Naive thymus-derived CD4-positive, alpha-beta T cell (primary cell): ENCODE measurements around the gene DGKZ. TPM values are rescaled to one million over a fixed set of nuclear protein-coding genes. Genes with fewer than 3 reads are reported as not detected.
"Not testable (repeated sequence)": the region's sequence is repeated elsewhere in the genome, so short reads cannot be mapped to it uniquely, and the experiment has no call there.

Experiments used
- ATAC-seq: fragments of 150-1000 bp; cut with Tn5 transposase; 2 replicates; pipeline ENCODE4 v1.10.0; 2021; ENCODE audit warnings: mild to moderate bottlenecking, moderate library complexity
- CTCF ChIA-PET: fragments of 350-600 bp; sonication (Branson Sonifier 250); formaldehyde crosslinking; loops from one replicate; lab custom pipeline; 2021; ENCODE audit warnings: antibody characterized with exemption; lab: Charles Lee
- POLR2A ChIA-PET: fragments of 350-600 bp; sonication (Branson Sonifier 250); formaldehyde crosslinking; loops from one replicate; lab custom pipeline; 2021; ENCODE audit warnings: antibody characterized with exemption, inconsistent platforms; lab: Charles Lee
- DNase-seq, 9 donors: peaks; one replicate each; pipeline versions ENCODE4 v3.0.0 to v3.0.0-alpha.2; 2020 to 2022; ENCODE audit warnings: mixed read lengths in 1 of 9
- H3K27ac ChIP-seq: one replicate; pipeline ENCODE4 v1.7.0; 2013; ENCODE audit warnings: mild to moderate bottlenecking, low read depth, low read length, moderate library complexity
- H3K27me3 ChIP-seq, 2 donors: one replicate each; pipeline ENCODE4 v1.7.0; 2013; ENCODE audit warnings: low read length in 2 of 2, mild to moderate bottlenecking in 2 of 2, moderate library complexity in 2 of 2; ENCODE audit not compliant: control insufficient read depth in 2 of 2, insufficient read depth in 2 of 2
- H3K36me3 ChIP-seq, 3 experiments: 1 replicate in 2 of 3; 2 replicates in 1 of 3; pipeline ENCODE4 v1.7.0; 2013; ENCODE audit warnings: low read length in 3 of 3, mild to moderate bottlenecking in 3 of 3, moderate library complexity in 1 of 3; ENCODE audit not compliant: insufficient read depth in 3 of 3, control insufficient read depth in 2 of 3
- H3K4me1 ChIP-seq, 2 donors: one replicate each; pipeline ENCODE4 v1.7.0; 2013; ENCODE audit warnings: low read length in 2 of 2, mild to moderate bottlenecking in 2 of 2, moderate library complexity in 1 of 2; ENCODE audit not compliant: control insufficient read depth in 2 of 2, insufficient read depth in 2 of 2
- H3K4me3 ChIP-seq: 2 replicates; pipeline ENCODE4 v1.7.0; 2013; ENCODE audit warnings: mild to moderate bottlenecking, low read length
- H3K9me3 ChIP-seq, 3 experiments: 1 replicate in 2 of 3; 2 replicates in 1 of 3; pipeline ENCODE4 v1.7.0; 2013; ENCODE audit warnings: low read length in 3 of 3; ENCODE audit not compliant: control insufficient read depth in 2 of 3
- H3K27ac Mint-ChIP-seq, 9 donors: one replicate each; pipeline ENCODE4 v1.8.0; 2020 to 2022; ENCODE audit warnings: mixed read lengths in 9 of 9, mild to moderate bottlenecking in 8 of 9, moderate library complexity in 5 of 9, inconsistent platforms in 2 of 9
- H3K27me3 Mint-ChIP-seq, 5 donors: one replicate each; pipeline ENCODE4 v1.8.0; 2021 to 2022; ENCODE audit warnings: mixed read lengths in 5 of 5, mild to moderate bottlenecking in 1 of 5
- H3K36me3 Mint-ChIP-seq, 5 donors: one replicate each; pipeline ENCODE4 v1.8.0; 2020 to 2022; ENCODE audit warnings: mixed read lengths in 5 of 5, mild to moderate bottlenecking in 3 of 5, inconsistent platforms in 1 of 5
- H3K4me1 Mint-ChIP-seq, 7 donors: one replicate each; pipeline ENCODE4 v1.8.0; 2020 to 2022; ENCODE audit warnings: mixed read lengths in 7 of 7, mild to moderate bottlenecking in 3 of 7, inconsistent platforms in 1 of 7
- H3K4me3 Mint-ChIP-seq, 10 donors: one replicate each; pipeline ENCODE4 v1.8.0; 2020 to 2022; ENCODE audit warnings: mild to moderate bottlenecking in 10 of 10, mixed read lengths in 10 of 10, moderate library complexity in 6 of 10, inconsistent platforms in 2 of 10
- H3K9me3 Mint-ChIP-seq, 11 donors: one replicate each; pipeline ENCODE4 v1.8.0; 2020 to 2022; ENCODE audit warnings: mixed read lengths in 11 of 11, mild to moderate bottlenecking in 4 of 11, inconsistent platforms in 1 of 11, moderate library complexity in 1 of 11
- intact Hi-C, 2 donors: fragments of 100-400 bp; cut with micrococcal nuclease; formaldehyde crosslinking; loops; one replicate each; pipeline ENCODE4 v1.15.1; 2023
- polyA plus RNA-seq, 2 donors: library from polyadenylated mRNA; unstranded; fragments of 300-500 nt; fragmentation: Illumina TruSeq; gene quantifications; one replicate each; pipeline ENCODE4 v1.2.3, GENCODE V29; 2021
- total RNA-seq, 6 experiments: library from RNA in 5 of 6; stranded (reverse) in 5 of 6; gene quantifications; 1 replicate in 5 of 6; 2 replicates in 1 of 6; pipeline ENCODE4 v1.2.3 and lab custom pipeline; 2021 to 2026

The DGKZ gene
- total and polyA plus RNA-seq, 7 experiments from 2014 or later: 41.5 to 291 (median 261) TPM

DNA sequence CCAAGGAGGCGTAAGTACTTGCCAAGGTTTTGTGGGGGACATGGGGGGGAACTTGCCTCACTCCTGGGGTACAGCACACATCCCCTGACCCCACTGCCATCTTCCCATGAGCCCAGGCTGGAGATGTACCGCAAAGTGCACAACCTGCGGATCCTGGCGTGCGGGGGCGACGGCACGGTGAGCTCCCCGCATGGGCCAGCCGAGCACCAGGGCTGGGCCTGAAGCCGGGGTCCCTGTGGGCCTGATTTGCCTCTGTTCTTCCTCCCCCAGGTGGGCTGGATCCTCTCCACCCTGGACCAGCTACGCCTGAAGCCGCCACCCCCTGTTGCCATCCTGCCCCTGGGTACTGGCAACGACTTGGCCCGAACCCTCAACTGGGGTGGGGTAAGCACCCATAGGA, 25.2 kb downstream of the DGKZ start:
- ATAC-seq, H3K27me3 Mint-ChIP-seq, H3K4me3 ChIP-seq, H3K27me3 ChIP-seq, DNase-seq, H3K9me3 Mint-ChIP-seq, intact Hi-C loops, H3K4me1 ChIP-seq, H3K9me3 ChIP-seq, H3K4me3 Mint-ChIP-seq, POLR2A ChIA-PET, H3K27ac ChIP-seq: not testable (repeated sequence)
- Mint-ChIP-seq H3K36me3 (peaks cover 0 to 30% (median 15%) of the 10 kb centered on the region in 5 donors), H3K27ac (peak overlapping the region in 2 of 9 donors; percentile 68 to 69), H3K4me1 (peaks cover 0 to 12% (median 8%) of the 10 kb centered on the region in 7 donors)
- peaks cover 21 to 97% (median 46%) of the 10 kb centered on the region in 3 experiments for H3K36me3 ChIP-seq
- CTCF ChIA-PET: interaction anchor here (1.5 kb wide), 1 partner anchor 20 kb away, joined by 4 read pairs; no protein-coding TSS in a partner anchor

- Histone ChIP-seq H3K36me3 (peaks cover 13 to 96% (median 42%) of the 10 kb centered on the region in 3 experiments), H3K27me3 (no peaks in the 10 kb centered on the region), H3K9me3 (no peaks in the 10 kb centered on the region), H3K4me3 (no peak overlapping the region), H3K4me1 (no peaks in the 10 kb centered on the region), H3K27ac (peak overlapping the region; percentile 17)
- H3K9me3 Mint-ChIP-seq: peaks cover 0 to 4% (median 0%) of the 10 kb centered on the region in 11 donors
- ChIA-PET POLR2A (interaction anchor here (0.6 kb wide), 2 partner anchors 32 to 140 kb away, joined by 3 read pairs; no protein-coding TSS in a partner anchor), CTCF (no interaction called here)
- H3K4me1 Mint-ChIP-seq: peaks cover 0 to 7% (median 4%) of the 10 kb centered on the region in 7 donors
- H3K36me3 Mint-ChIP-seq: peaks cover 0 to 30% (median 16%) of the 10 kb centered on the region in 5 donors
- peak overlapping the region in 4 of 9 donors; percentile 22 to 75 (median 57) for H3K27ac Mint-ChIP-seq
- H3K4me3 Mint-ChIP-seq: no peak overlapping the region
- ATAC-seq: no peak
- intact Hi-C loops: no loop called here
- no peaks in the 10 kb centered on the region for H3K27me3 Mint-ChIP-seq
- DNase-seq: no peak
Measured at GRCh38 chr11:46373787-46374740, 26.8 kb downstream of the DGKZ start.

GRCh38 chr11:46374815-46375214, 27.6 kb downstream of the DGKZ start:
- Mint-ChIP-seq H3K27me3 (no peaks in the 10 kb centered on the region), H3K36me3 (peaks cover 0 to 25% (median 13%) of the 10 kb centered on the region in 5 donors), H3K9me3 (peaks cover 0 to 4% (median 0%) of the 10 kb centered on the region in 11 donors), H3K4me1 (peaks cover 0 to 6% (median 4%) of the 10 kb centered on the region in 7 donors), H3K4me3 (no peak overlapping the region), H3K27ac (peak overlapping the region in 2 of 9 donors; percentile 32 to 59)
- intact Hi-C loops: no loop called here
- no peaks in the 10 kb centered on the region for H3K9me3 ChIP-seq
- no peak overlapping the region for H3K27ac ChIP-seq
- ATAC-seq (no peak), DNase-seq (no peak)
- no peak overlapping the region for H3K4me3 ChIP-seq
- ChIA-PET POLR2A (no interaction called here), CTCF (no interaction called here)
- no peaks in the 10 kb centered on the region for H3K4me1 ChIP-seq
- H3K36me3 ChIP-seq: peaks cover 13 to 89% (median 40%) of the 10 kb centered on the region in 3 experiments
- H3K27me3 ChIP-seq: no peaks in the 10 kb centered on the region

DNA sequence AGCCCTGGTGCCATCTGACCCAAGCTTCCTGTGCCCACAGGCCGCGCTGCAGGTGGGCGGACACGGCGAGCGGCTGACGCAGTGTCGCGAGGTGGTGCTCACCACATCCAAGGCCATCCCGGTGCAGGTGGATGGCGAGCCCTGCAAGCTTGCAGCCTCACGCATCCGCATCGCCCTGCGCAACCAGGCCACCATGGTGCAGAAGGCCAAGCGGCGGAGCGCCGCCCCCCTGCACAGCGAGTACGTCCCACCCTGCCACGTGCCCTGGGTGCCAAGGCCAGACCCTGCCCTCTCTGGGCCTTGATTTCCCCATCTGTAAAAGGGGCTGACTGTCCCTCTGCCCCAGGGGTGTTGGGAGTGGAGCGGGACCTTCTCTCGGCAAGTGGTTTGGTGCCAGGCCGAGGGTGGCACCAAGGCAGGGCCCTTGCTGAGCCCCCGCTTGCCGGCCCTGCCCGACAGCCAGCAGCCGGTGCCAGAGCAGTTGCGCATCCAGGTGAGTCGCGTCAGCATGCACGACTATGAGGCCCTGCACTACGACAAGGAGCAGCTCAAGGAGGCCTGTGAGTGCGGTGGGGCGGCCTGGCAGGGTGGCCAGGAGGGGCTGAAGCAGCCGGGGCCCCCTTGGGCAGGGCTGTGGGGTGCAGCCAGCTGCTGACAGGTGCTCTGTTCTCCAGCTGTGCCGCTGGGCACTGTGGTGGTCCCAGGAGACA, 28.3 kb downstream of the DGKZ start:
- peaks cover 13 to 81% (median 33%) of the 10 kb centered on the region in 3 experiments for H3K36me3 ChIP-seq
- H3K4me1 Mint-ChIP-seq: peaks cover 0 to 8% (median 4%) of the 10 kb centered on the region in 7 donors
- ATAC-seq (no peak), DNase-seq (no peak)
- H3K27ac ChIP-seq: no peak overlapping the region
- CTCF ChIA-PET: interaction anchor here (1.0 kb wide), 1 partner anchor 9 kb away, joined by 5 read pairs; no protein-coding TSS in a partner anchor
- H3K9me3 Mint-ChIP-seq: peaks cover 0 to 4% (median 0%) of the 10 kb centered on the region in 11 donors
- no peaks in the 10 kb centered on the region for H3K4me1 ChIP-seq
- POLR2A ChIA-PET: no interaction called here
- no peak overlapping the region for H3K4me3 Mint-ChIP-seq
- H3K36me3 Mint-ChIP-seq: peaks cover 0 to 21% (median 10%) of the 10 kb centered on the region in 5 donors
- intact Hi-C loops: no loop called here
- H3K9me3 ChIP-seq: no peaks in the 10 kb centered on the region
- H3K4me3 ChIP-seq: no peak overlapping the region
- no peaks in the 10 kb centered on the region for H3K27me3 ChIP-seq
- no peaks in the 10 kb centered on the region for H3K27me3 Mint-ChIP-seq
- no peak overlapping the region for H3K27ac Mint-ChIP-seq

- peak overlapping the region in 1 of 9 donors; percentile 62 for H3K27ac Mint-ChIP-seq
- ATAC-seq: no peak
Measured at GRCh38 chr11:46376258-46377050, 29.2 kb downstream of the DGKZ start.

More at GRCh38 chr11:46376258-46377050, 29.2 kb downstream of the DGKZ start:
- no peaks in the 10 kb centered on the region for H3K27me3 ChIP-seq
- H3K4me1 ChIP-seq: no peaks in the 10 kb centered on the region
- POLR2A ChIA-PET: interaction anchor here (1.5 kb wide), 1 partner anchor 11 kb away, joined by 6 read pairs; no protein-coding TSS in a partner anchor
- CTCF ChIA-PET: interaction anchor here (1.0 kb wide), 1 partner anchor 10 kb away, joined by 5 read pairs; no protein-coding TSS in a partner anchor
- Mint-ChIP-seq H3K36me3 (peaks cover 0 to 21% (median 10%) of the 10 kb centered on the region in 5 donors), H3K27me3 (no peaks in the 10 kb centered on the region), H3K4me3 (no peak overlapping the region), H3K9me3 (peaks cover 0 to 4% (median 0%) of the 10 kb centered on the region in 11 donors), H3K4me1 (peaks cover 0 to 10% (median 4%) of the 10 kb centered on the region in 7 donors)
- no peak overlapping the region for H3K4me3 ChIP-seq
- no peak for DNase-seq
- H3K36me3 ChIP-seq: peaks cover 13 to 73% (median 30%) of the 10 kb centered on the region in 3 experiments
- intact Hi-C loops: no loop called here
- no peaks in the 10 kb centered on the region for H3K9me3 ChIP-seq
- H3K27ac ChIP-seq: no peak overlapping the region
